Stimulated activated CD4-positive, alpha-beta T cell treated with anti-CD3 and anti-CD28 coated beads, Interleukin-1b, Interleukin-23, amount 100 ng/mL, for 48 hours (primary cell): ENCODE data around the gene RASA3.

Experiments
- DNase-seq: peaks from one replicate; pipeline ENCODE4 v3.0.0-alpha.2; 2020

RASA3 gene

DNA sequence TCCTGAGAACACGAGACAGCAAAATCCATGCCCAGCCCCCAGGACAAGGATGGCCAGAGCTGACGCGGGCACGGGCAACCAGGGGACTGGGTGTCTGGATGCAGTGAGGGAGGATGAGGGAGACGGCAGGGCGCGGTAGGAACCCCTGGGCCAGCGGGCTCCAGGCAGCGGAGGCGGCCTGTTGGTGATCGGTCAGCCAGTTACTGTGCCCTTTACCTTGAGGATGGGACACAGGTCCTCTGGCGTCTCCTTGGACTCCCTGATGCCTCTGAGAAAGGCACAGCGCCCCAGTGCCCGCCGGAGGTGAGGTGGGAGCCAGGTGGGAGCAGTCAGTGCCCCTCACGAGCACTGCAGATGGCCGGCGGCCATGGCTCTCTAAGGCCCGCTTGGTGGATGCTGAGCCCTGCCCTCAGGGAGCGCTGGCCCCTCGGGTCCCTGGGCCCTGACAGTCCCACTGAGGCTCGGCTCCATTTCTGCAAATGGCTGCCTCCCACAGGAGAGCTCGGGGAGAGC, 189.8 kb downstream of the RASA3 start:
- DNase-seq = no peak

DNA sequence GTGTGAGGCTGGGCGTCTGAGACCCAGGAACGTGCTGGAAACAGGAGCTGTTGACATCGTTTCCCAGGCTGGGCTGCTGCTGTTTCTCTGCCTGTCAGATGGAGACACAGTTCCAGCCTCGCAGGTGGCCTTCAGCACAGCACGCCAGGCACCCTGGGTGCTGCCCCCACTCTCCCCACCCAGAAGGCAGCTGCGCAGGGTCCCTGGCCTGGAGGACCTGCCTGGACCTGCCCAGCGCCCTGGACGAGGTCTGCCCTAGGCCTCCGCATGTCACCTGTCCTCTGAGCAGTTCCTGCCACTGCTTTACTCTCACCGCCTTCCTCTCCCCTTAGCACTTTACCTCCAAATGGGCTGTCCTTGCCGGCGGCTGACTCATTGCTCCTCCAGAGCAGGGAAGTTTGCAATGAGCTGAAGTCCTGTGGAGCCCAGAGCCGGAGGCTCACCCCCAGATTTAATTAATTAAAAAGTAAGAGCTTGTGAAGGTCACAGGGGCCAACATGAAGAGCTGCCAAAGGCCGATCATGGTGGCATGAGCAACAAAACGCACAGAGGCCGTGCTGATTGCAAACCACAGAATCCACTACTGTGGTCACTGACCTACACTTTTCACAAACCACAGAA, 190.7 kb downstream of the RASA3 start:
- no peak for DNase-seq

DNA sequence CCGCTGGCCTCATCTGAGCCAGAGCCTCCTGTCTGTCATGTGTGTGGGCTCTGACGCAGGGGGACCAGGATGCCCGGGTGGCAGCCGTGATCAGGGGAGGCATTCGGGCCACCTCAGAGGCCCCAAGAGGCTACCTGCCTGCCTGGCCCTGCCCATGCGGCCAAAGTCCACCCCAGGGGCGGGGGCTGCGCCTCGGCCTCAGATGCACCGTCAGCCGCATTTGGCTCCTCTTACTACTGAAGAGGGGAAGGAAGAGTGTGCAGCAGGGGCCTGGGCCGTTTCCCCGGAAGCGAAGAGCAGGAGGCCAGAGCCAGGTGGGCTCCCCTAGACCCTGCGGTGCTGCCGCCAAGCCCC, 192.5 kb downstream of the RASA3 start:
- DNase-seq = no peak

DNA sequence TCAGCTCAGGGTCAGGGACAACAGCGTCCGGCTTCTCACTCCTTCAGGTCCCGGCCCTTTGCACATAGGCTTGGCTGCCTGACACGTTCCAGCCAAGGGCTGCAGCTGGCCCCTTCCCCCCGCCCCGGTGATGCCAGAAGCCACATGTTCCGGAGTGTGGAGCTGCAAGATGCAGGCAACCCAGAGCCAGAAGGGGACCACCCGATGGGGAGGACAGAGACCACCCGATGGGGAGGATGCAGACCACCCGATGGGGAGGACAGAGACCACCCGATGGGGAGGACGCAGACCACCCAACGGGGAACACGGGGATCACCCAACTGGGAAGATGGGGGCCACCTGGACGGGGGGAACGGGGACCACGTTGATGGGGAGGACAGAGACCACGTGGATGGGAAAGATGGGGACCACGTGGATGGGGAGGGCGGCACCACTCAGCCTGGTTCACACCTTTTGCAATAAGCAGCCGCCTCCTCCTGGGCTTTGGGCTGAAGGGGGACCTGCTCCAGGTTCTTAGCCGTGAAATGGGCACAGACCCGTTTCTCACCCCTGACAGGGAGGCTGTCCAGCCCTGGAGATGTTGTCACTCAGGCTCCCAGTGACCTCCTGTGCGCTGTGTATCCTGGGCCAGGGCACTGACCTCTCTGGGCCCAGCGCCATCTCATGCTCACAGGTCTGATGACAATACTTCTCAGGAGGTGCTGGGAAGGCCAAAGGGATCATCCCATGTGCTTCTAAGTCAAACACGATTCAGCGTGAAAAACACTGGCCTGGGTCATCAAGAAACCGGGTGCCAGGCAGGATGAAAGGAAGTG, 193.1 kb downstream of the RASA3 start:
- no peak for DNase-seq

DNA sequence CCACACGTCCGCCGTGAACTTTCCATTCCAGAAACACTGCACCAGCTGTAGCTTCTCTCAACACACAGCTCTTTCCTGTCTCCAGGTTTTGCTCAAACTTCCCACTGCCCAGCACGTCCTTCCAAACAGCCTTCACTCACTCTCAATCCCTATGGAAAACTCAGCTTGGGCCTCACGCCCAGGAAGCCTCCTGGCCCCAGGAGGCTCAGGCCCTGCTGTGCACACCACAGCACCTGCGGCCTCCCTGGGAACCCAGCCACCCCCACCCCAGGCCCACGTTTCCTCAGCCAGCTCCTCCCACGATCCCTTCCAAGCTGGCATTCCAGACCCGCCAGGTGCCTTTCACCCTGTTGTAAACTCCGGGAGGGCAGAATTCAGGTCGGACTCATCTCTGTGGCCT, 193.7 kb downstream of the RASA3 start:
- no peak for DNase-seq

DNA sequence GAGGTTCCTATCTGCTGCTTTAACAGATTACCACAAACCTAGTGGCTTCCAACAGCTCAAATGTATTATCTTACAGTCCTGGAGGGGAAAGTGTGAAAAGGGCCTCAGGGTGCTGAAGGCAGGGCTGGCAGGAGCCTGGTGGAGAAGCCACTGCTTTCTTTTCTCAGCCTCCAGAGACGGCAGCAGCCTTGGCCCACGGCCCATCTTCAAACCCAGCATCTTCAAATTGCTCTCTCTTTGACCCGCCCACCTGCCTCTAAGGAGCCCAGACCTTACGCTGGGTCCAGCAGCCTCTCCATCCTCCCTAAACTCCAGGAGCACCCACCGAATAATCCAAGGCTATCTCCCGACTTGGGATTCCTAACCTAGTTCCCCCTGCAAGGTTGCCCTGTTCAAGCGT, 194.2 kb downstream of the RASA3 start:
- DNase-seq = no peak

DNA sequence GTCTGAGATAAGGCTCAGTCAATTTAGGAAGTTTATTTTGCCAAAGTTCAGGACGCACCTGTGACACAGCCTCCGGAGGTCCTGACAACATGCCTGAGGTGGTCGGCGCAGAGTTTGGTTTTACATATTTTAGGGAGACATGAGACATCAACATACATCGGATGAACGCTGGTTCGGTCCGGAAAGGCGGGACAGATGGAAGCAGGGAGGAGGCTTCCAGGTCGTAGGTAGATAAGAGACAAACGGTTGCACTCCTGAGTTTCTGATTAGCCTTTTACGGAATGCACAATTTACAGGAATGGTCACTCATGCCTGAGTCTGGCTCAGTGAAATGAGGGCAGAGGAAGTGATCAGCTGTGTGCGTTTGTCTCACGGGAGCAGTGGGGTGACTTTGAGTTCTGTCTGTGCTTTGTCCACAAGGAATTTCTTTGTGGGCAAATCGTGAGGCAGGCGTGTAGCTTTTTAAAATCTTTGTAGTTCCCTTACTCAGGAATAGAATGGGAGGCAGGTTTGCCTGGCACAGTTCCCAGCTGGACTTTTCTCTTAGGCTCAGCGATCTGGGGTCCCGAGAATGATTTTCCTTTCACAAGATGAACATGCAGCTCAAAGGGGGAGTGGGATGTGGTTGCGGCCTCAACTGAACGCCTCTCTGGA, 194.8 kb downstream of the RASA3 start:
- no peak for DNase-seq

DNA sequence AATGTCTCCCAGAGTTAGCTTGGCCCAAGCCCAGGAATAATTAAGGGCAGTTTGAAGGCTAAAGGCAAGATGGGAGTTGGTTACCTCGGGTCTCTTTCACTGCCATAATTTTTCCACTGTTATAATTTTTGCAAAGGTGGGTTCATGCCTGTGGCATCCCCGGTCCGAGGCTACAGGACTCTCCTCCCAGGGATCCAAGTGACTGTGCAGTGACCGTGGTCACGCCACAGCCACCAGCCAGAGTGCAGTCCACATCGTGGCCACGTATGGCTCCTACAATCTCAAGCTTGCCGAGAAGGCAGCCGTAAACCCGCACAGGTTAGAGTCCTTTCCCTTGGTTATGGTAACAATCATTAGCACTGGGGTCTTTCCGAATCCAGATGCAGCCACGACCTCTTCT, 195.3 kb downstream of the RASA3 start:
- DNase-seq = no peak

DNA sequence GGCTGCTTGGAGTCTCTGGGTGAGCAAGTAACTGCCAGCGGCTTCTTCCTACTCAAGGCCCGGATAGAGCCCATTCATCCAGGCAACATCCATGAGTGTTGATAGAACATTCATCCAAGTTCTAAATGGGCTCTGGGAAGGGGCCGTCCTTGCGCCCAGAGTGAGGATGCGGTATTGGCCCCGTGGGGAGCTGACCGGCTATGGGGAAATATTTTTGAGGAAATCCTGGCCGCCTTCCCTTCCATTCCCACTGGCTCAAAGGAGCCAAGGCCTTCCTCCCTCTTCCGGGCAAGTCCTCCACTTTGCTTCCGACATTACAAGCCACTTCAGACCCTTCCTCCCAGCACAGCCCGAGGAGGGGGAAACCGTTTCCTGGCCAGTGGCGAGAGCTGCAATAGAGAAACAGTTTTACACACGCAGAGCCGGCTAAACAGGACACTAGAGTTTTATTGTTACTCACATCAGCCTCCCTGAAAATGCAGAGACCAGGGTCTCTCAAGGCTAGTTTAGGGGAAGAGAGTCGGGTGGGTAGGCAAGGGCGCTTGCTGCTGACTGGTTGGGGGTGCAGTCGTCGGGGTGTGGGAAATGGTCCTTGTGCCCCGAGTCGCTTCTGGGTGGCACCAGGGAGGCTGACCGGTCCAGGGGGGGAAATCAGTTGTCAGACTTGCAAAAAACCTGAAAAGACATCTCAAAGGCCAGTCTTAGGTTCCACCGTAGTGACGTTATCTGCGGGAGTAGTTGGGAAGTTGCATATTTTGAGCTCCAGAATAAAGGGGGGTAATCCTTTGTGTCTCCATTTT, 196.1 kb downstream of the RASA3 start:
- DNase-seq = no peak

DNA sequence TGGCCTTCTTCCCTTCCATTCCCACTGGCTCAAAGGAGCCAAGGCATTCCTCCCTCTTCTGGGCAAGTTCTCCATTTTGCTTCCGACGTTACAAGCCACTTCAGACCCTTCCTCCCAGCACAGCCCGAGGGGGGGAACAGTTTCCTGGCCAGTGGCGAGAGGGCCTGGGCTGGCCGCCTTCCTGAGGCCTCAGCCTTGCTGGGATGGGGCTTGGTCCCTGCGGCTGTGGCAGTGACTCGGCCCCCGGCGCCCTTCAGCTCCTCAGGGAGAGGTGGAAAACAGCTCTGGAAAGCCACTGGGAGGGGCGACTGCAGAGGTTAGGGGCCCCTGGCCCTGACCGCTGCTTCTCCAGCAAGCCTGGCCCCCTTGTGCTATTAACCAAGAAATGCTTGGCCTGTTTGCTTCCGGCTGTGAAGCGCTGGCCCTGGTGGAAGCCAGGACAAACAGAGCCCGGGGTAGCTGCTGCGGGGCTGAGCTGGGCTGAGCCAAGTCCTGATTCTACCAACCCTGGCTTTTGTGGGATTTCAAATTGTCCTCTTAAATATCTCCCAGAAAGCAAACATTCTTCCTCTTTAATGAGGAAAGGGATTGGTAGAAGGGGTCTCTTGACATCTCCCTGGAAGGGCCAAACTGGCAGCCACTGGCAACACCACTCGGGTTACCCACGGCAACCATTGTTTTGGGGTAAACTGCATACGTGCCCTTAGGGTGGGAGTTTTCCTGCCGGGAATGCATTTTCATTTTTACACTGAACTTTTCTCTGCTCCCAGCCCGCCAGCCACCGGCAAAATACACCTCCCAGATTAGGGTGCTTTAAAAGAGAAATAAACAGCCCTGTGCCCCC, 197.2 kb downstream of the RASA3 start:
- no peak for DNase-seq

DNA sequence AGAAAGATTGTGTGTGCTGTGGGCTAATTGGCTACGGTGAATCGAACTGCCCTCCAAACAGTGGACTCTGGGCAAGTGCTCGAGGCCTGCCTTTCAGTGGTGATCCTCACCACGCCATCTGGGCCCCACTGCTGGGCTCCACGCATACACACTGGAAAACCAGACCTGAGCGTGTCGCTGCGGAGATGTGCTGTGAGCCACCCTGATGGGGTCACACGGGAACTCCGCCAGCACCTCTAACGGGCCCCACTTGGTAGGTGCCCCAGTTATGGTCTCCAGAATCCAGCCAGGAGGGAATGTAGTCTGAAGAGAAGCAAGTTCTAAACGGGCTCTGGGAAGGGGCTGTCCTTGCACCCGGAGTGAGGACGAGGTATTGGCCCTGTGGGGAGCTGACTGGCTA, 197.8 kb downstream of the RASA3 start:
- DNase-seq = no peak

DNA sequence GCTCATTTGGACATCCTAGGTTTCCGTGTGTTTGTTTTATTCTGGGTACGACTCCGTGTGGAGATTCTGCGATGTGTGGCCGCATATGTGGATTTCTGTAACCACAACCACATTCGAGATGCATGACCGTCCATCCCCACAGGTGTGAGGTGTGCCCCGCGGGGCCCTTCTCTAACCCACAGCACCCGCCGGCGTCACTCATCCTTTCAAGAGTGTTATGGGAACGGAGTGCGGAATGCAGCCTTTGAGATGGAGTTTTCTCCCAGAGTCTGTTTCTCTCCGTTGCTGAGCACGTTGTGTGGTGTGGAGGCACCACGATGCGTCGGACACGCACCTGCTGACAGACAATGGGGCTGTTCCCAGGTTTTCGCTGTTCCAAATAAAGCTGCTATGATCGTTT, 198.5 kb downstream of the RASA3 start:
- no peak for DNase-seq

DNA sequence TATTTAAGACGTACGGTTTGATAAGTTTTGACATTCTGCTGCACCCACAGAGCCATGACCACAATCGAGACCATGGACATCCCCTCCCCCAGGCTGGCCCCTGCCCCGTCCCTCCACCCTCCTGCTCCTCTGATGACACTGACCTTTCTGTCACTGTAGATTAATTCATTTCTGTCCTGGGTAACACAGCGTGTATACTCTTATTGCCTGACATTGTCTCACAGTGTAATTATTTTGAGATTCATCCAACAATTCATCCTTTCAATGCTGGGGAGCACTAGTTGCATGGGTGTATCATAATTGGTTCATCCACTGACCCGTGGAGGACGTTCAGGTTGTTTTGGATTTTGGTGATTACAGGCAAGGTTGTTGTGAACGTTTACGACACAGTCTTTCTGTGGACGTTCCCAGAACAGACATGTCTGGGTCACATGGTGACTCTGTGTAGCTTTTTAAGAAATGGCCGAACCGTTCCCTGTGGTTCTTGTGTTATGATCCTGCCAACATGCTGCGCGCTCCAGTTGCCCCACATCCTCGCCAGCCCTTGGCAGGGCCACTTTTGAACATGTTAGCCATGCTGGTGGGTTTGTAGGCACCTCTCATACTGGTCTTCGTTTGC, 200.5 kb downstream of the RASA3 start:
- no peak for DNase-seq

DNA sequence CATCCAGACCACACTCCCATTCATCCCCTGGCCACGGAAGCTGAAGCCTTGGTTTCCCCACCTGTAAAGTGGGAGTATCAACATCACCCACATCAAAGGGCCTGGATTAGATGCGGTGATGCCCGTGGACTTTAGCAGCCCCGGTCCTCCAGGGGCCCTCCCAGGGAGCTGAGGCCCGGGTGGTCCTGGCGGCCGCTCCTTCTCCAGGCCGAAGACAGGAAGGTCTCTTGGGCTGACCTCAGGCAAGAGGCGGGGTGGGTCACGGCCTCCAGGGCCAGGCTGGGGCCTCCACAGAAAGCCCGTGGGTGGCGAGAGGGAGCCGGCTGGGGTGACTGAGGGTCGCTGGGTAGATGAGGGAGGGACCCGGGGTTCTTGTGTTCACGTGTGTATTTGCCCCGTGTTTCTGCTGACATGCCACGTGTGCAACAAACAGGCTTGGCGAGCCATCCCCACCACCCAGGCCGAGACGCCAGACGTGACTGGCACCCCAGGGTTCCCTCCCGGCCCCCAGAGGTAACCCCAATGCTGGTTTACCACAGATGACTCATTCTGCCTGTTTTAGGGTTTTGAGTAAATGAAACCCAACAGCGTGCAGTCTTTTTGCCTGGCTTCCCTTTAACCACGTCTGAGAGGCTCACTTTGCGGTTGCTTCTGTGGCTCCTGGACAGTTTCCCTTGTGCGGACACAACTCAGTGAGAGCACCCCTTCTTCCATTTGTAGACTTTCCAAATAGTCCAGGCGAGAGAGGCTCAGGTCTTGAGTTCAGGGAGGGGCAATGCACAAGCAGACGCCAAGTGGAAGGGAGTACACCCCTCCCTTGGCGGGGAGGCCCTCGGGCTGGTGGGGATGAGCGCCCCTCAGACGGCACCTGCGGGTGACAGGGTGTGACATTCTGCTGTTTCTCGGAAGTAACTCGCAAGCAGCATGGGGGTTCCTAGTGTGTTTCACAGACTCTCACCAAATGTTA, 201.5 kb downstream of the RASA3 start:
- DNase-seq = peak; percentile 43

DNA sequence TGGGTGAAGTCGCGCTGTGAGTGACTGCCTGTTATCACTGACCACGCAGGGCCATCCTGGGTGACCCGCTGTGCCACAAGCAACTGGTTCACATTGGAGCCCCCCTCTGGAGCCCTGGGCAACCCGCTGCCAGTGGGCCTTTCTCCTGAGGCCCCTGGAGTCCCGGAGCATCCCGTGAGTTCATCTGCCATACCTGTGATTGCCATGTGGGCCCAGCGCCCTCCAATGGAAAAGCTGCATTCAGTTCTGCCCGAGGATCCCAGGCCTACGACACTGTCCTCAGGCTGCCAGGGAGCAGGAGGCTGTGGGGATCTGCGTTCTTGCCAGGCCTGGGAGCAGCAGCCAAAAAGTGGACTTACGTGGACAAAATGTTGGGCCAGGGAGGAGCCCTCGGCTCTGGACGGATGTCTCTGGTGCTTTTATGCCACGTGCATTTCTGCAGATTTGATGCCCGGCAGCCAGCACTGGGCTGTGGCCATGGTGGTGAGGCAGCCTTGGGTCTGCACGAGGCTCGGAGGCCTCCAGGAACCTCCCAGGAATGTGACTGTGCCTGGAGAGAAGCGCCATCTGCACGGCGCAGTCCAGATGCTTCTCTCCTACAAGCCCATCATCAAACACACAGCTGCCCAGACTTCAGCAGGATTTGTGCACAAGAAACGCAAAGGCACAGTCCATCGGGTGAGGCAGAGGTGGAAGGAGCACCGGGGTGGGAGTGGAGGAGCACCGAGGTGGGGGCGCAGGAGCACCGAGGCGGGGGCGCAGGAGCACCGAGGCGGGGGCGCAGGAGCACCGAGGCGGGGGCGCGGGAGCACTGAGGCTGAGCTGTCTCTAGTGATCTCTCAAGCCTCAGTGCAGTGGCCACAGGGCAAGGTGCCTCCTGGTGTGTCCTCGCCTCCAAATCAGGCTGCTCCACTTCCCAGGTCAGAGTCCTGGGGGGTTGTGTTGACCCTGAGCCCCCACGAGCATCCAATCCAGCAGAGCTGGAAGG, 202.5 kb downstream of the RASA3 start:
- no peak for DNase-seq

DNA sequence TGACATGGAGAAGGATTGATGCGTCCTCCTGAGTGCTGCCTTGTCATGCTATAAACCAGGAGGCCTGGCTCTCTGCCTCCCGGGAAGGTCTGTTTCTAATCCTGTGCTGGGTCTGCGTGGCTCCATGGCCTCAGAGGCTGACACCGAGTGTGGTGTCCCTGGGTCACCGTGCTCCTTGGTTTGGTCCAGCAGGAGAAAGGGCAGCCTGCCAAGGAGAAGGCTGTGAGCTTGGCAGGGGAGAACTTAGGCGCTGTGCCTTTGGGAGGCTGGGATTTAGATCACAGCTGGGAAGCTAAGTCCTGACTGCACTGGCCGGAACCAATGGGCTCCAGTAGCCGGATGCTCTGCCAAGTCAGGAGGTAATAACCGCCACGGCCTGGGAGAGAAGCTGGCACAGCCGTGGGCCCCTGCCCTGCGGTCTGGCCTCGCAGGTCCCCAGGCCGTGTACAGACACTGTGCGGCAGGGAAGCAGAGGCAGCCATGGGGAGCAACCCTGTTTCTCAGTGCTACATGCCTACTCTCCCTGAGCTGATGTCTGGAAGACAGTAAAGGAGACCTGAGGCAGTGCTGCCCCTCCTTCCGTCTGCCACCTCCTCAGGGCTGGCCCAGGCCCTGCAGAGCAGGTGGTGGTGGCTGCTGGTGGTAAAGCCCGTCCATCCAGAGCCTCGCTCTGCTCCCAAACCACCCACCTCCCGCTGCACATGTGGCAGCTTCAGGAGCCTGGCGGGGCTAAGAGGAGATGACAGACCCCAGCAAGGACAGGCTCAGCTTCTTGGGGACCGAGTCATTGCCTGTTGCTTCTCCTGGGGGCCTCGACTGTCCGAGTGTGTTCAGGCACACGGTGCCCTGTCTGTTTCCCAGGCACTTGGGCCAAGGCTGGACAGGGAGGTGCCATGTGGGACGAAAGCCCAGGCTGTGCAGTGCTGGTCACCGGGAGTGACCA, 203.5 kb downstream of the RASA3 start:
- DNase-seq = no peak
